HG02973 (cell line): Measurements from ENCODE around the gene CACNG1.

Experiments
- ATAC-seq: cut with Tn5 transposase; IDR thresholded peaks from one replicate; pipeline ENCODE4 v1.9.1; 2021; ENCODE audit warnings: moderate library complexity; ENCODE audit not compliant: unreplicated experiment

Gene CACNG1

GRCh38 chr17:67050471-67051154 lies 6.3 kb downstream of the CACNG1 start:
- no peak for ATAC-seq

- ATAC-seq: no peak
Measured at GRCh38 chr17:67051155-67051538, 6.8 kb downstream of the CACNG1 start.

GRCh38 chr17:67051837-67052236 lies 7.5 kb downstream of the CACNG1 start:
- ATAC-seq: no peak

GRCh38 chr17:67052720-67053437 lies 8.5 kb downstream of the CACNG1 start:
- ATAC-seq: no peak

- no peak for ATAC-seq
Measured at GRCh38 chr17:67053438-67054000, 9.2 kb downstream of the CACNG1 start.

GRCh38 chr17:67054011-67054591 lies 9.7 kb downstream of the CACNG1 start:
- no peak for ATAC-seq

- ATAC-seq: no peak
Measured at GRCh38 chr17:67054608-67055007, 10.3 kb downstream of the CACNG1 start.

GRCh38 chr17:67055041-67055443 lies 10.7 kb downstream of the CACNG1 start:
- ATAC-seq: no peak

GRCh38 chr17:67055811-67056745 lies 11.7 kb downstream of the CACNG1 start:
- ATAC-seq: no peak

- ATAC-seq: no peak
Measured at GRCh38 chr17:67056746-67057490, 12.6 kb downstream of the CACNG1 start.

GRCh38 chr17:67058036-67058435 lies 13.7 kb downstream of the CACNG1 start:
- ATAC-seq: no peak

GRCh38 chr17:67059372-67059771 lies 15.0 kb downstream of the CACNG1 start:
- ATAC-seq: no peak

GRCh38 chr17:67063141-67063540 lies 18.8 kb downstream of the CACNG1 start:
- ATAC-seq: no peak

GRCh38 chr17:67066717-67067116 lies 22.4 kb downstream of the CACNG1 start:
- ATAC-seq: no peak

GRCh38 chr17:67067571-67068482 lies 23.5 kb downstream of the CACNG1 start:
- ATAC-seq: no peak

- no peak for ATAC-seq
Measured at GRCh38 chr17:67068999-67069398, 24.6 kb downstream of the CACNG1 start.

GRCh38 chr17:67069603-67070136 lies 25.3 kb downstream of the CACNG1 start:
- no peak for ATAC-seq

GRCh38 chr17:67071595-67071994 lies 27.2 kb downstream of the CACNG1 start:
- ATAC-seq: no peak

- no peak for ATAC-seq
Measured at GRCh38 chr17:67072885-67073284, 28.5 kb downstream of the CACNG1 start.
